Gastrocnemius medialis (tissue), 4 donors: ENCODE data around the gene ANKRD11. TPM values are rescaled to one million over a fixed set of nuclear protein-coding genes. Genes with fewer than 3 reads are reported as not detected.

Experiments
- ATAC-seq, 2 donors: fragments of 150-250 bp; one replicate each; pipeline ENCODE4 v1.9.1; 2016
- DNase-seq, 2 donors: peaks; one replicate each; pipeline ENCODE4 v3.0.0-alpha.2; 2019
- H3K27ac ChIP-seq, 4 donors: fragments of 200-600 bp; sonication (generic); 1 replicate in 1 of 4; 2 replicates in 3 of 4; pipeline ENCODE4 v1.5.1; 2016 to 2018; ENCODE audit warnings: mild to moderate bottlenecking in 2 of 4, moderate library complexity in 1 of 4
- H3K27me3 ChIP-seq, 3 donors: fragments of 200-600 bp; sonication (generic) in 2 of 3; 1 replicate in 1 of 3; 2 replicates in 2 of 3; pipeline versions ENCODE4 v1.5.1 to v1.6.0; 2016 to 2019; ENCODE audit warnings: mild to moderate bottlenecking in 1 of 3, moderate library complexity in 1 of 3
- H3K36me3 ChIP-seq, 2 donors: fragments of 200-600 bp; sonication (generic) in 1 of 2; one replicate each; pipeline ENCODE4 v1.5.1; 2017 to 2018
- H3K4me1 ChIP-seq, 2 donors: fragments of 200-600 bp; sonication (generic) in 1 of 2; one replicate each; pipeline ENCODE4 v1.5.1; 2016 to 2017; ENCODE audit warnings: mild to moderate bottlenecking in 2 of 2
- H3K4me3 ChIP-seq, 4 donors: fragments of 200-600 bp; sonication (generic) in 3 of 4; 1 replicate in 1 of 4; 2 replicates in 3 of 4; pipeline ENCODE4 v1.5.1; 2016 to 2019; ENCODE audit warnings: mild to moderate bottlenecking in 2 of 4
- H3K9me3 ChIP-seq, 3 donors: fragments of 200-600 bp; sonication (generic) in 2 of 3; 1 replicate in 1 of 3; 2 replicates in 2 of 3; pipeline ENCODE4 v1.5.1; 2016 to 2019
- POLR2A ChIP-seq, 2 donors: fragments of 450-650 bp; IDR thresholded peaks; one replicate each; pipeline ENCODE4 v1.6.1; 2017; ENCODE audit warnings: antibody characterized with exemption in 2 of 2, mild to moderate bottlenecking in 2 of 2, moderate library complexity in 2 of 2
- in situ Hi-C, 4 donors: fragments of 200-750 bp; cut with MboI; loops; one replicate each; pipeline versions ENCODE4 v1.15.0 to v1.8.0; 2017; ENCODE audit warnings: low sequenced_read_pairs in 4 of 4
- intact Hi-C: fragments of 100-400 bp; cut with DNase I; formaldehyde crosslinking; loops from one replicate; pipeline ENCODE4 v1.15.1; 2023; ENCODE audit warnings: low total_unique reads
- total RNA-seq, 4 donors: library from RNA; depleted of rRNA; stranded (reverse); fragments of >200 nt; gene quantifications; one replicate each; pipeline versions ENCODE4 v1.1.0 to v1.2.3, GENCODE V29; 2016
- TF ChIP-seq, protein P1 (sequence below), 5 experiments: fragments of 450-650 bp in 3 of 5; fragments of 200-600 bp in 2 of 5; sonication (generic) in 2 of 5; IDR thresholded peaks in 4 of 5; conservative IDR thresholded peaks in 1 of 5; 1 replicate in 4 of 5; 2 replicates in 1 of 5; pipeline ENCODE4 v1.5.1; 2016 to 2019; ENCODE audit warnings: antibody characterized with exemption in 5 of 5, mild to moderate bottlenecking in 3 of 5, moderate library complexity in 3 of 5

Gene ANKRD11
- total RNA-seq, 4 donors from 2014 or later = 26.0 to 77.0 (median 55.0) TPM

DNA sequence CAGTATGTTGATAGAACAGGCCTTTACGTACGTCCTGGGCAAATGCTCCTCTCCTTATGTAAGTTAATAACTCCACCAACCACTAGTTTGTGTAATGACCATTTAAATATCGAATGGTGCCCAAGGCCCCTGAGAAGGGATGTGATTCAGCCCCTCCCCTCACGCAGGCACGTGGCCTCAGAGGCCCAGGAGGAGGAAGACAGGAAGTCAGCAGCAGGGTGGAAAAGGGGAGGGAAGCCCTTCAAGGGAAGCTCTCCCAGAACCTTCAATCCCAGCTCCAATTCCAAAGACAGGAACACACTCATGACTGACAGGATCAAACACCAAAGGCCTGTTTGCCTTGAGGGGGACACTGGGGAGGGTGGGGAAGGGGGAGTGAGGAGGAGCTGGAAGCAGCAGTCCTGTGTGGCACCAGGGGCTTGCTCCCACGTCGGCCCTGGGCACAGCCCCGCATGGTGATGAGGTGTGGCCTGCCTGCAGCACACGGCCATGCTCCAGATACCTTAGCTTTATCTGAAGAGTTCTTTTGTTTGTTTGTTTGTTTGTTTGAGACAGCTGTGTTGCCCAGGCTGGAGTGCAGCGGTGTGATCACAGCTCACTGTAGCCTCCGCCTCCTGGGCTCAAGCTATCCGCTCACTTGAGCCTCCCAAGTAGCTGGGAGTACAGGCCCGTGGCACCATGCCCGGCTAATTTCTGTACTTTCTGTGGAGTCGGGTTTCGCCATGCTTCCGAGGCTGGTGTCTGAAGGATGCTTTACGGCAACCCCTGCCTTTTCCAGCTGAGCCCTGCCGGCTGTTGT is 167.8 kb downstream of the ANKRD11 start:
- Histone ChIP-seq H3K4me1 (peaks cover 93% of the 10 kb centered on the region in 2 donors), H3K9me3 (no peaks in the 10 kb centered on the region), H3K36me3 (no peaks in the 10 kb centered on the region), H3K27ac (peak overlapping the region; percentile 92 to 96 (median 93)), H3K4me3 (peak overlapping the region; percentile 23 to 36 (median 30)), H3K27me3 (no peaks in the 10 kb centered on the region)
- in situ Hi-C loops (no loop called here), intact Hi-C loops (loop anchor here (5.0 kb wide), 1 partner anchor 165 kb away; no protein-coding TSS in a partner anchor)
- ATAC-seq = peak; percentile 64 to 68
- DNase-seq = peak; percentile 87 to 97
- TF ChIP-seq, protein P1, sequence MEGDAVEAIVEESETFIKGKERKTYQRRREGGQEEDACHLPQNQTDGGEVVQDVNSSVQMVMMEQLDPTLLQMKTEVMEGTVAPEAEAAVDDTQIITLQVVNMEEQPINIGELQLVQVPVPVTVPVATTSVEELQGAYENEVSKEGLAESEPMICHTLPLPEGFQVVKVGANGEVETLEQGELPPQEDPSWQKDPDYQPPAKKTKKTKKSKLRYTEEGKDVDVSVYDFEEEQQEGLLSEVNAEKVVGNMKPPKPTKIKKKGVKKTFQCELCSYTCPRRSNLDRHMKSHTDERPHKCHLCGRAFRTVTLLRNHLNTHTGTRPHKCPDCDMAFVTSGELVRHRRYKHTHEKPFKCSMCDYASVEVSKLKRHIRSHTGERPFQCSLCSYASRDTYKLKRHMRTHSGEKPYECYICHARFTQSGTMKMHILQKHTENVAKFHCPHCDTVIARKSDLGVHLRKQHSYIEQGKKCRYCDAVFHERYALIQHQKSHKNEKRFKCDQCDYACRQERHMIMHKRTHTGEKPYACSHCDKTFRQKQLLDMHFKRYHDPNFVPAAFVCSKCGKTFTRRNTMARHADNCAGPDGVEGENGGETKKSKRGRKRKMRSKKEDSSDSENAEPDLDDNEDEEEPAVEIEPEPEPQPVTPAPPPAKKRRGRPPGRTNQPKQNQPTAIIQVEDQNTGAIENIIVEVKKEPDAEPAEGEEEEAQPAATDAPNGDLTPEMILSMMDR (IDR thresholded peaks at IDR 0.05 in 4 of 5, conservative IDR thresholded peaks at IDR 0.05 in 1 of 5) = no peak
- TF ChIP-seq POLR2A (IDR thresholded peaks at IDR 0.05) = peak; percentile 22 to 29

DNA sequence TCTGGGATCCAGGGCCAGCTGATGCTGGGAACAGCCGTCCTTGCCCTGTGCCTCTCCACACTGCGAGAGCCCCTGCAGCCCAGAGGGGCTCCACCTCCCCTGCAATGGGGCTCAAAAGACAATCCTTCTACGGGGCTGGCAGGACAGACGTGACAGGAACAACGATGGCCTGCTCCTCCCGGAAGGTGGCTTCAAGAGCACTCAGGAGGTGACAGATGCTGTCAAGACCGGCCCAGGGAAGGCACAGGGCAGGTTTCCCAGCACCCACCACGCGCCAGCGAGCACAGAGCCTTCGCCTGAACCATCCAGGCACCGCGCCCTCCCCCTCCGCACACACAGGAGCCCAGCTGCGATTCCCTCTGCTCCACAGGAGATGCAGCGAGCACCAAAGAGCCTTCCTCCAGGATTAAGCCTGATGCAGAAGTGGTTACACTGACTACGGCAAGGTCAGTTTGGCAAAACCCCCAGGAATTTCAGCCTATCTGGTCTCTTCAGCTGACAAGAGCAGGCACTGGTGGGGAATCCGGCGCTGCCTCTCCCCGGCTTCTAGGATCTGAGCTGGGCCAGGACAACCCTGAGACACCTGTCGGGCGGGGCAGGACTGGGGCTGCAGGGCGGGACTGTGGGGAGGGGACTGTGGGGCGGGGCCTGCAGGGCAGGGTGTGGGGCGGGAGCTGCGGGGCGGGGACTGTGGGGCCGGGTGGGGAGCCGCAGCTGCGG is 169.4 kb downstream of the ANKRD11 start:
- Histone ChIP-seq H3K4me1 (peaks cover 88 to 94% of the 10 kb centered on the region in 2 donors), H3K27me3 (no peaks in the 10 kb centered on the region), H3K4me3 (peak overlapping the region; percentile 26 to 48 (median 35)), H3K36me3 (no peaks in the 10 kb centered on the region), H3K9me3 (no peaks in the 10 kb centered on the region), H3K27ac (peak overlapping the region; percentile 92 to 96 (median 93))
- intact Hi-C loops (loop anchor here (2.0 to 5.0 kb wide), 2 partner anchors 20 to 166 kb away; no protein-coding TSS in a partner anchor), in situ Hi-C loops (no loop called here)
- TF ChIP-seq POLR2A (IDR thresholded peaks at IDR 0.05) = peak in 1 of 2 donors; percentile 9
- TF ChIP-seq, protein P1 (IDR thresholded peaks at IDR 0.05 in 4 of 5, conservative IDR thresholded peaks at IDR 0.05 in 1 of 5) = no peak
- DNase-seq = peak; percentile 60 to 86
- ATAC-seq = peak; percentile 24 to 38

DNA sequence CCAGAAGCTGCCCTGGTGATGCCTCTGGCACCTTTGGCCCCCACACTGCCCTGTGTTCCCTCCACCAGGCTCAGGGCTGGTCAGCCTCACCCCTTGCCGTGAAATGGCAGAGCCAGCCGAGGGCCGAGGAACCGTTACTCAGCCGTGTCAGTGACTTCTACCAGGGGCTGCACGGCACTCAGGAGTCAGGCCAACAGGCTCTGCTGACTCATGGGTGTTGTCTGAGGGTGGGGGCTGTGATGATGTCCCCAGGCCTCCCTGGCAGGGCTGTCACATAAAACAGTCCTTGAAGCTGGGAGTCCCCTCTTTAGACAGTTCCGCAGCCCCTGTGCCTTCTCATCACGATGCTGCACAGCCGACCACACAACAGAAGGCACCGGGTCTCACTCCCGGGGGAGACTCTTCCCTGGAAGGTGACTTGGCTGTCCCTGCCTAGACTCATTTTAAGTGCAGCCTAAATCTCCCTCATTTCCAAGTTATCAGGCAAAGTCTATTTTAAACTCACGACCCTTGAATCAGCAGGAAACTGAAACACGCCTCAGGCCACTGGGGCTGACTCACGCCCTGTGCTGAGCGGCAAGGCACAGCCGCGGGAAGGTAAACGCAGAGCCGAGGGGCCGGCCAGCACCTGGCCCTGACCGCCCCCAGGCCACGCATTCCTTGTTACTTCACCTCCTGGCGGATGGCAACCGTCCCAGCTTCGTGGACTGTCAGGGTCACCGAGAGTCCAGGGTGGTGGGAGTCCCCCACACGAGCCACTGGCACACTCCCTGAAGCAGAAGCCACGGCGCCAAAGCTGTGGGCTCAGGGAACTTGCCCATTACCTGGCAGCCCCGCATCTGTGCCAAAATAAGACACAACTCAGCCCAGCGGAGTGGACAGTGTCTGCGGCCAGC is 170.2 kb downstream of the ANKRD11 start:
- Histone ChIP-seq H3K36me3 (no peaks in the 10 kb centered on the region), H3K4me1 (peaks cover 88 to 94% of the 10 kb centered on the region in 2 donors), H3K9me3 (no peaks in the 10 kb centered on the region), H3K27ac (peak overlapping the region; percentile 92 to 96 (median 93)), H3K4me3 (peak overlapping the region; percentile 26 to 48 (median 35)), H3K27me3 (no peaks in the 10 kb centered on the region)
- TF ChIP-seq, protein P1 (IDR thresholded peaks at IDR 0.05 in 4 of 5, conservative IDR thresholded peaks at IDR 0.05 in 1 of 5) = no peak
- no peak for TF ChIP-seq POLR2A (IDR thresholded peaks at IDR 0.05)
- intact Hi-C loops (loop anchor here (2.0 to 5.0 kb wide), 2 partner anchors 19 to 167 kb away; no protein-coding TSS in a partner anchor), in situ Hi-C loops (no loop called here)
- peak; percentile 41 to 51 for ATAC-seq
- peak in 1 of 2 donors; percentile 82 for DNase-seq

DNA sequence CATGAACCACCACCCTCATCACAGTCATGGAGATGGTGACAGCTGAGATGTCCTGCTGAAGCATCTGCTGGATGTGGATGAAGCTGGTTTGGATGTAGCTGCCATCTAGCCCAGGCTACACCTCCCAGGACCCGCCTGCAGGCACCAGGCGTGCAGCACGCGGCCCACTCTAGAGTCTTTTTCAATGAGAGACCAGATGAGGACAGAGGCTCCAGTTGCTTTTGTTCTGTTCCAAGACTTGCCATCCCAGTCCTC is 170.8 kb downstream of the ANKRD11 start:
- DNase-seq (no peak), ATAC-seq (no peak)
- intact Hi-C loops = no loop called here
- Histone ChIP-seq H3K9me3 (no peaks in the 10 kb centered on the region), H3K4me1 (peaks cover 88 to 94% of the 10 kb centered on the region in 2 donors), H3K36me3 (no peaks in the 10 kb centered on the region), H3K27me3 (no peaks in the 10 kb centered on the region), H3K4me3 (peak overlapping the region in 2 of 4 donors; percentile 34 to 48), H3K27ac (peak overlapping the region; percentile 92 to 96 (median 93))
- TF ChIP-seq POLR2A (IDR thresholded peaks at IDR 0.05) = no peak
- TF ChIP-seq, protein P1 (IDR thresholded peaks at IDR 0.05 in 4 of 5, conservative IDR thresholded peaks at IDR 0.05 in 1 of 5) = no peak
- in situ Hi-C loops = no loop called here
